ES-I3 (cell line): ENCODE data around the gene PRSS57.
"Not testable (repeated sequence)": the region's sequence is repeated elsewhere in the genome, so short reads cannot be mapped to it uniquely, and the experiment has no call there.

Experiments
- H3K36me3 ChIP-seq: 2 replicates; pipeline ENCODE4 v1.6.1; 2013; ENCODE audit warnings: mild to moderate bottlenecking, low read length, control low read depth, moderate library complexity; ENCODE audit not compliant: insufficient read depth
- H3K4me1 ChIP-seq: 2 replicates; pipeline ENCODE4 v1.6.1; 2013; ENCODE audit warnings: mild to moderate bottlenecking, control low read depth, low read length; ENCODE audit not compliant: insufficient read depth
- H3K9ac ChIP-seq: 2 replicates; pipeline ENCODE4 v1.6.1; 2013; ENCODE audit warnings: low read depth, mild to moderate bottlenecking, low read length, moderate library complexity
- H3K9me3 ChIP-seq: 2 replicates; pipeline ENCODE4 v1.6.1; 2013; ENCODE audit warnings: mild to moderate bottlenecking, low read length, moderate library complexity; ENCODE audit not compliant: control insufficient read depth, insufficient read depth

PRSS57 gene

GRCh38 chr19:715347-715746 is 20.1 kb upstream of the PRSS57 start:
- Histone ChIP-seq H3K4me1 (peaks cover 14% of the 10 kb centered on the region; the same call in 1 of the 2 replicates), H3K9me3 (peaks cover 6% of the 10 kb centered on the region), H3K36me3 (no peaks in the 10 kb centered on the region), H3K9ac (no peak overlapping the region)

- Histone ChIP-seq H3K9ac (no peak overlapping the region), H3K36me3 (no peaks in the 10 kb centered on the region), H3K4me1 (peaks cover 9% of the 10 kb centered on the region; the same call in 1 of the 2 replicates), H3K9me3 (peaks cover 6% of the 10 kb centered on the region)
Measured at GRCh38 chr19:711254-711653, 16.0 kb upstream of the PRSS57 start.

- Histone ChIP-seq H3K9ac (no peak overlapping the region), H3K9me3 (peaks cover 6% of the 10 kb centered on the region), H3K36me3 (no peaks in the 10 kb centered on the region), H3K4me1 (peaks cover 9% of the 10 kb centered on the region; the same call in 1 of the 2 replicates)
Measured at GRCh38 chr19:710767-711166, 15.5 kb upstream of the PRSS57 start.

- Histone ChIP-seq H3K4me1 (peaks cover 9% of the 10 kb centered on the region; the same call in 1 of the 2 replicates), H3K9ac (peak overlapping the region; percentile 52; the same call in 1 of the 2 replicates), H3K36me3 (no peaks in the 10 kb centered on the region), H3K9me3 (no peaks in the 10 kb centered on the region)
Measured at GRCh38 chr19:709965-710571, 14.8 kb upstream of the PRSS57 start.

- H3K4me1 ChIP-seq, result peaks cover 9% of the 10 kb centered on the region; the same call in 1 of the 2 replicates
- H3K9ac ChIP-seq, result peak overlapping the region; percentile 52
- H3K9me3 ChIP-seq, result no peaks in the 10 kb centered on the region
- no peaks in the 10 kb centered on the region for H3K36me3 ChIP-seq
Measured at GRCh38 chr19:709196-709964, 14.1 kb upstream of the PRSS57 start.

- Histone ChIP-seq H3K9ac (peak within 1 kb of the TSS; percentile 52), H3K36me3 (no peaks in the 10 kb centered on the region), H3K4me1 (peaks cover 9% of the 10 kb centered on the region; the same call in 1 of the 2 replicates), H3K9me3 (no peaks in the 10 kb centered on the region)
Measured at GRCh38 chr19:708154-709143, 13.2 kb upstream of the PRSS57 start, which contains the start of gene PALM. Gene PALM (plus strand): TSS chr19:708935. CDS start chr19:709147, 212 bp downstream.

- Histone ChIP-seq H3K4me1 (no peaks in the 10 kb centered on the region), H3K9ac (peak overlapping the region; percentile 36; the same call in 1 of the 2 replicates), H3K36me3 (no peaks in the 10 kb centered on the region), H3K9me3 (no peaks in the 10 kb centered on the region)
Measured at GRCh38 chr19:704447-704741, 9.1 kb upstream of the PRSS57 start.

GRCh38 chr19:703651-704446 is 8.6 kb upstream of the PRSS57 start:
- Histone ChIP-seq H3K9me3 (no peaks in the 10 kb centered on the region), H3K36me3 (no peaks in the 10 kb centered on the region), H3K9ac (peak overlapping the region; percentile 36; the same call in 1 of the 2 replicates), H3K4me1 (no peaks in the 10 kb centered on the region)

- Histone ChIP-seq H3K9ac (peak overlapping the region; percentile 35; the same call in 1 of the 2 replicates), H3K4me1 (no peaks in the 10 kb centered on the region), H3K36me3 (no peaks in the 10 kb centered on the region), H3K9me3 (no peaks in the 10 kb centered on the region)
Measured at GRCh38 chr19:703329-703650, 8.0 kb upstream of the PRSS57 start.

- not testable (repeated sequence) for H3K9me3 ChIP-seq, H3K36me3 ChIP-seq, H3K4me1 ChIP-seq
- H3K9ac ChIP-seq, result peak overlapping the region; percentile 35; the same call in 1 of the 2 replicates
Measured at GRCh38 chr19:702847-703246, 7.6 kb upstream of the PRSS57 start.

GRCh38 chr19:699885-700284 is 4.6 kb upstream of the PRSS57 start:
- not testable (repeated sequence) for H3K9me3 ChIP-seq, H3K4me1 ChIP-seq, H3K36me3 ChIP-seq, H3K9ac ChIP-seq

- not testable (repeated sequence) for H3K36me3 ChIP-seq, H3K9me3 ChIP-seq, H3K4me1 ChIP-seq, H3K9ac ChIP-seq
Measured at GRCh38 chr19:698529-698928, 3.3 kb upstream of the PRSS57 start.

- H3K4me1 ChIP-seq, result no peaks in the 10 kb centered on the region
- no peak overlapping the region for H3K9ac ChIP-seq
- H3K36me3 ChIP-seq, result no peaks in the 10 kb centered on the region
- no peaks in the 10 kb centered on the region for H3K9me3 ChIP-seq
Measured at GRCh38 chr19:694481-695351, 536 bp downstream of the PRSS57 start.
